RWPE2 (cell line): ENCODE measurements around the gene METAP1D.
"Not testable (repeated sequence)": the region's sequence is repeated elsewhere in the genome, so short reads cannot be mapped to it uniquely, and the experiment has no call there.

Experiments
- ATAC-seq: fragments of 200-7000 bp; cut with Tn5 transposase; 3 replicates; pipeline ENCODE4 v1.9.1; 2021; ENCODE audit warnings: low read depth
- DNase-seq: peaks from one replicate; pipeline ENCODE4 v3.0.0-alpha.2; 2020; ENCODE audit warnings: low spot score
- H3K27ac ChIP-seq: fragments of 450-650 bp; 2 replicates; pipeline ENCODE4 v1.5.1; 2017; ENCODE audit warnings: mild to moderate bottlenecking; ENCODE audit not compliant: poor library complexity, severe bottlenecking
- H3K27me3 ChIP-seq: fragments of 250-450 bp; sonication (Bioruptor Pico); 2 replicates; pipeline ENCODE4 v1.5.1; 2021; ENCODE audit warnings: mild to moderate bottlenecking, moderate library complexity; ENCODE audit not compliant: insufficient read depth, poor library complexity, severe bottlenecking
- H3K36me3 ChIP-seq: fragments of 250-450 bp; sonication (Bioruptor Pico); 2 replicates; pipeline ENCODE4 v1.5.1; 2020; ENCODE audit warnings: low read depth, mild to moderate bottlenecking, moderate library complexity
- H3K4me1 ChIP-seq: fragments of 250-450 bp; sonication (Bioruptor Pico); 2 replicates; pipeline ENCODE4 v1.5.1; 2021; ENCODE audit warnings: mild to moderate bottlenecking, moderate library complexity; ENCODE audit not compliant: insufficient read depth, poor library complexity, severe bottlenecking
- H3K4me3 ChIP-seq: fragments of 250-450 bp; sonication (Bioruptor Pico); 2 replicates; pipeline ENCODE4 v1.5.1; 2021; ENCODE audit warnings: mild to moderate bottlenecking, moderate library complexity; ENCODE audit not compliant: severe bottlenecking
- H3K9me3 ChIP-seq: fragments of 250-450 bp; sonication (Bioruptor Pico); 2 replicates; pipeline ENCODE4 v1.5.1; 2021; ENCODE audit warnings: mild to moderate bottlenecking, moderate library complexity; ENCODE audit not compliant: severe bottlenecking
- CTCF ChIP-seq: fragments of 450-650 bp; IDR thresholded peaks from one replicate; pipeline ENCODE4 v1.5.1; 2017; ENCODE audit warnings: mild to moderate bottlenecking, moderate library complexity; ENCODE audit not compliant: poor library complexity, severe bottlenecking

The METAP1D gene

GRCh38 chr2:172109256-172109987 is 109.7 kb downstream of the METAP1D start:
- H3K4me1 ChIP-seq = no peaks in the 10 kb centered on the region
- DNase-seq = no peak
- no peaks in the 10 kb centered on the region for H3K27me3 ChIP-seq
- no peak overlapping the region for H3K27ac ChIP-seq
- H3K9me3 ChIP-seq = no peaks in the 10 kb centered on the region
- ATAC-seq = no peak
- H3K36me3 ChIP-seq = no peaks in the 10 kb centered on the region
- no peak for TF ChIP-seq CTCF
- no peak overlapping the region for H3K4me3 ChIP-seq

GRCh38 chr2:172109988-172110811 is 110.4 kb downstream of the METAP1D start:
- Histone ChIP-seq H3K4me3 (no peak overlapping the region), H3K36me3 (no peaks in the 10 kb centered on the region), H3K4me1 (no peaks in the 10 kb centered on the region), H3K27me3 (no peaks in the 10 kb centered on the region), H3K9me3 (no peaks in the 10 kb centered on the region), H3K27ac (no peak overlapping the region)
- no peak for TF ChIP-seq CTCF
- ATAC-seq (no peak), DNase-seq (no peak)

- peak; percentile 58; the same call in 1 of the 3 replicates for ATAC-seq
- no peak for DNase-seq
- no peak overlapping the region for H3K4me3 ChIP-seq
- peaks cover 3% of the 10 kb centered on the region for H3K4me1 ChIP-seq
- no peaks in the 10 kb centered on the region for H3K27me3 ChIP-seq
- no peak overlapping the region for H3K27ac ChIP-seq
- TF ChIP-seq CTCF = peak; percentile 65
- H3K9me3 ChIP-seq = no peaks in the 10 kb centered on the region
- no peaks in the 10 kb centered on the region for H3K36me3 ChIP-seq
Measured at GRCh38 chr2:172113617-172114016, 113.9 kb downstream of the METAP1D start.

GRCh38 chr2:172114176-172114575 is 114.4 kb downstream of the METAP1D start:
- H3K27ac ChIP-seq, H3K27me3 ChIP-seq, H3K4me3 ChIP-seq, H3K4me1 ChIP-seq, H3K9me3 ChIP-seq, H3K36me3 ChIP-seq, DNase-seq, ATAC-seq: not testable (repeated sequence)

- Histone ChIP-seq H3K4me1 (peaks cover 13% of the 10 kb centered on the region), H3K9me3 (no peaks in the 10 kb centered on the region), H3K27ac (no peak overlapping the region), H3K36me3 (no peaks in the 10 kb centered on the region), H3K4me3 (no peak overlapping the region), H3K27me3 (no peaks in the 10 kb centered on the region)
- TF ChIP-seq CTCF = no peak
- ATAC-seq (no peak), DNase-seq (no peak)
Measured at GRCh38 chr2:172114579-172114978, 114.8 kb downstream of the METAP1D start.
